ENCODE measurements around the gene RNF167.
A peak's percentile ranks its signal among the peaks of the same experiment; 100 is the strongest.

Gene RNF167

GRCh38 chr17:4958102-4958501 lies 18.0 kb downstream of the RNF167 start:
- DNase-seq: no peak

DNA sequence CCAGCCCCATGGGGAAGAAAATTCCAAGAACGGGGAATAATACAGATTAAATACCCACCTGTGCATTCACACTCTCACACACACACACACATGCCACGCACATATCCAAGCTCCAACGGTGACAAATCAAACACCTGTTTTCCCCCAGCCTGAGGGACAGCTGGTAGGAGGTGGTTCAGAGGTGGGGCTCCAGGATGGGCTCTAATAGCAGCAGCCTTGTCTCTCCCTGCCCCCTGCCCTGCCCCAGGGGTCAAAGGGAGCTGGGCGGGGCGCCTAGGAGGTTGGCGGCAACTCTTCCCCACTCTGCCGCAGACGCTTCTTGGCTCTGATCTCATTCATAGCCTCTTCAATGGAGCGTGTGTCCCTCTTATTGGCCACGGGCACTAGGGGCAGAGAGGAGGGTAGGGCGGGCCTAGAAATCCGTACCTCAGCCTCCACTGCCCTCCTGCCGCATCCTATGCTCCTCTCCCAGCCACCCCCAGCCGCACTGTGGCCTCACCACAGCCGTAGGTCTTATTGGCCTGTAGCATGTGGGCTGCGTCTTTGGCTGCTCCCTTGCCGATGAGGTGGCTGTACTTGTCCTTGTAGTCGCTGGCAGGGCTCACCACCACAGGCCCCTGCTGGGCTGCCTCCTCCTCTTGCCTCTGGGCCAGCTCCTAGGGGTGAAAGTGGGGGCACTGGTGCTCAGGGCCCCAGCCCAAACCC lies 19.3 kb downstream of the RNF167 start:
- DNase-seq: no peak

GRCh38 chr17:4960279-4960922 lies 20.3 kb downstream of the RNF167 start:
- DNase-seq: no peak

GRCh38 chr17:4965311-4965986 lies 25.4 kb downstream of the RNF167 start:
- DNase-seq: no peak

DNA sequence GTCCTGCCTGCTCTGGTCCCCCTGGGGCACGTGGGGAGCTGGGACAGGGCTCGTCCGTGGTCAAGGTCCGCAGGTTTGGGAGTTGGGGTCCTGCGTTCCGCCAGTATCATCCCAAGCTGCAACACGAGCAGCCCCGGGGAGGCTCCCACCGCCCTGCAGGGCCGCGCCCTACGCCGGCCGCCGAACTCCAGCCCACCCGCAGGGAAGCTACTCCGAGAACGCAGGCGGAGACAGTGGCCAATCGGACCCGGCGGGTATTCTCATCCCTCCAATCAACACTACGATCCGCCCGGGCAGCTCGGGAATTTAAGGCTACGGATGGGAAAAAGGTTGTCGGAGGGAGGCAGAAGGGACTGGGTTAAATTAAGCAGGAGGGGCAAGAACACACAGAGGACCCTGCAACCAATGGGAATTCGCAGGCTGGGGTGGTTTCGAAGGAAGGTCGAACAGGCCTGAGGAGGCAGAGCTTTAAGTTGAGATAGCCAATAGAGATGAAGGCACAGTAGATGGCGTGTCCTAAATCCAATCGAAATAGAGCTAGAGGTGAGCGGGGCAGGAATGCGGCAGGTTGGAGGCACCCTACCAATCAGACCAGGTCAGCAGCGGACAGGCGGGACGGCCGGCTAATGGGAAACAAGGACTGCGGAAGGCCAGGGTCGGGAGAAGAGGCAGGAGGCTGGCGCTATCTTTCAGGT lies 26.9 kb downstream of the RNF167 start:
- DNase-seq: peak; percentile 100

DNA sequence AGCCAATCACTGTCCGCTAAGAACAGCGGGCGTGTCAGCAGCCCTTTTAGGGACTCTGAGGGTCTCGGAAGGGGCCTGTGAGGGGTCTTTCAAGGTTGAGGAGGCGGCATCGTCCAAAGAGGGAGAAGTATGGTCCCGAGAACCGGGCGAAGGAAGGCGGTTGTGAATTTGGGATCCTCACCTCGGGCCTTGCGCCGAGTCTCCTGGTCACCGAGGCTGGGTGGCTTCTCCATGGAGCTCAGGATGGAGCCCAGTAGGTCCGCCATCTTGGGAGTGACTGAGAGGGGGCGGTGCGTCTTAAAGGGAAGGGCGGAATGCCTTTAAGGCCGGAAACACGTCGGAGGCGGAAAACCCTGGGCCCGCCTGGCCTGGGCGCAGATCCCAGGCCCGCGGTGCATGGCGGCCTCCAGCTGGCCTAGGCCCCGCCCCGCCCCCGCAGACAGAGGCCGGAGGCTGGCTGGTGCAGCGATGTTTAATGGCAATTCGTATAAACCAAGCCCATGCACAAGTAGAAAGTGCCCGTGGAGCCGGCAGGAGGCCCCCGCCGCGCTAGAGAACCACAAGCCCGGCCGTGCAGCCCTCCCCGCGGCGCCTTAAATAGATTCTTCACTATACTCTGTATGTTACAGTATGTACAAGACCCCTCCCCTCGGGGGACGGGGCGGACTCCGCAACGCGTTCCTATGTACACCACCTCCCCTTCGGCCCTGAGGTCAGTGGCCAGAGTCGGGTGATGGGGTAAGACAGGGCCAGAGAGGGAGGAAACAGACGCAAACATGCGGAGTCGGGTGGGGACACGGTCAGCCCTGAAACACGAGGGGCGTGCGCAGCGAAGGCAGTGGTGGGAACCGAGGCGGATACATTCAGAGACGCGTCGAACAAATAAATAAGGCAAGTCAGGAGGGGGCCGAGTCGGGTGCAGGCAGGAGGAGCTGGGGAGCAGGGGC lies 27.7 kb downstream of the RNF167 start, which contains the start of gene SPAG7:
SPAG7 (minus strand) TSS at position 279 of the 947 bp plus-strand sequence; CDS start at position 266, 13 bp downstream.
- DNase-seq: peak; percentile 96

DNA sequence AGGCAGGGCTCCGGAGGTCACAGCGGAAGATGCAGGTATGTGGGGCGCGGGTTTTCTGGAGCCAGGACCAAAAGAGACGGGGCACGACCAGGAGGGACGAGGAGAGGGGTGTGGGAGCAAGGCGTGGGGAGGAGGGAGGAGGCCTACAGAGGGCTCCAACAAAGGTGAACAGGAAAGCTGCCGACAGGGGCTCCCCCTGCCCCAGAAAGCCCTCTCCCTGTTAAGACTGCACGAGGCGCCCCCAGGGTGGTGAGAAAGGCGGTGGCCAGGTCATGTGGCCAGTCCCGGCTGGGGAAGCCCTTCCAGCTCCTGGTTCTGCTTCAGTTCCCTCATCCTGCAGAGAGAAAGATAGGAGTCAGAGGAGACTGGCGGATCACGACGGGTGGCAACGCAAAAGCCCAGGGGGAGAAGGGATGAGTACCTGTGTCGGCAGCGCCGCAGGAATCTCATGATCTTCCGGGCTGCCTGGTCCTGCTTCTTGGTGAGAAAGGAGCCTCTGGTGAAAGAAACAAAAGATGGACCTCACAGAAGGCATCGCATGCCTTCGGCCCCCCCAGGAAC lies 28.5 kb downstream of the RNF167 start:
- no peak for DNase-seq

GRCh38 chr17:4969047-4969550 lies 29.0 kb downstream of the RNF167 start:
- DNase-seq: peak; percentile 98

DNA sequence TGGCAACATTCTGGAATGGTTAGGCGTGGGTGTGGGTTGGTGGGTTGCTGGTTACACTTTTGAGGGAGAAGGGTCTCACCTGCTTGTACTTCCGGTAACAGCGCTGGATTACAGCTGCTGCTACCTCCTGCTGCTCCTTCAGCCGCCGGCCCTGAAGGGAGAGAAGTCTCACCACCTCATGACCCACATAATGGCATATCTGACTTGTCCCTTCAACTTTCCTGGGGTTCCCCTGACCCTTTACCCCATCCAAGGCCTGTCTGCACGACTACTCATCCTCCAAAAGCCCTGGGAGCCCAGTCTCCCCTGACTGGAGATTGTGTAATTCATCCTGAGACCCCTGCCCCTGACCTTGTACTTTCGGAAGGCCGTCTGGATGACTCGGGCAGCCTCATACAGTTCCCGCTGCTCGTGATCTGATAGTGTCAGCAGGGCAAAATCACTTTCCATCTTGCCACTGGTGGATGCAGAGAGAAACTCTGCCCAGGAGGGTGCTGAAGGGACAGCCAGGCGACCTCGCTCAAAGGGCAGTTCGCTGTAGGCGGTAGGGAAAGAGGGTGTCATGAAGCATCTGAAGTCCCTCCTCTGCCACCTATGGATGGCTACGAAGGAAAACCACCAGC lies 29.6 kb downstream of the RNF167 start:
- no peak for DNase-seq

- DNase-seq: no peak
Measured at GRCh38 chr17:4970273-4970672, 30.2 kb downstream of the RNF167 start.

- DNase-seq: no peak
Measured at GRCh38 chr17:4971826-4972225, 31.8 kb downstream of the RNF167 start.

DNA sequence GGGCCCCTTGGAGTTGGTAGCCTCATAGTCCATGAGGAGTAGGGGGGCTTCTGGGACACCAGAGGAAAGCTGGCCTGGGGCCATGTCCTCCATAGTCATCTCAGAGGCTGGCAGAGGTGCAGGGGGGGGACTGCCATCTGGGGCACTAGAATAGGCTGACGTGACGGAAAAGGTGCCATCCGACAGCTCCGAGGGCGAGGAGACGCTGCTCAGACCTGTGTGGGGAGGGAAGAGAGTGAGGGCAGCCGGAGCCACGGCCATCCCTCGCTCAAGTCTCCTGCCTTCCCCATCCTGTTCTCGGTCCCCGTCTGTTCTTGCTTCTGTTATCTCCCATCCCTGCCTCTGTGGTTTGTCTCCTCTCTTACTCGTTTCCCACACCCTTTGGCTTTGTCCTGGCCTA lies 32.3 kb downstream of the RNF167 start:
- no peak for DNase-seq

- DNase-seq: no peak
Measured at GRCh38 chr17:4972752-4973151, 32.7 kb downstream of the RNF167 start.

- DNase-seq: no peak
Measured at GRCh38 chr17:4973256-4974114, 33.4 kb downstream of the RNF167 start.

DNA sequence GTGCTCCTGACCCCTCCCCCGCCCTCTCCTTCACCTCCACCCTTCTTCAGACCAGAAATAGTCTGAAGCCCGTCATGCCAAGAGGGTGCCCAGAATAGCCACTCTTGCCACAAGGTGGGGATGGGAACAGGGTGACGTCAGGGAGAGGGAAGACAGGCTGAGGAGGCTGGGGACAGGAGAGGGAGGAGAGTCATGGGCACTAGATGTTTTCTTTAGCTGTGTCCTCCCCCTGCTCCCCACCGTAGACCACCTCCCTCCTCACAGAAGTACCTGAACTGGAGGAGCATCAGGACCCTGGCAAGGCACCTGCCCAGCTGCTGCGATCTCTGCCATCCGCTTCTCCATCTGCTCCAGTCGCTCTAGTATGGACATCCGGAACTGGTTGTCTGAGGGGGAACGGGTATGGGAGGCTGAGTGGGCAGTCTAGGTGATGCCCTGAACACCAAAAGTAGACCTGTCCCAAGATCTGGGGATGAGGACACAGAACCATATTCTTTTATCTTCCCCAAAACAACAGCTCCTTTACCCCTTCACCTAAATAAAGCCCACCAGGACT lies 34.1 kb downstream of the RNF167 start:
- no peak for DNase-seq

- no peak for DNase-seq
Measured at GRCh38 chr17:4978726-4979125, 38.7 kb downstream of the RNF167 start.

- DNase-seq: peak; percentile 59
Measured at GRCh38 chr17:4980644-4981216, 40.7 kb downstream of the RNF167 start.

GRCh38 chr17:4982305-4982704 lies 42.2 kb downstream of the RNF167 start:
- DNase-seq: no peak

DNA sequence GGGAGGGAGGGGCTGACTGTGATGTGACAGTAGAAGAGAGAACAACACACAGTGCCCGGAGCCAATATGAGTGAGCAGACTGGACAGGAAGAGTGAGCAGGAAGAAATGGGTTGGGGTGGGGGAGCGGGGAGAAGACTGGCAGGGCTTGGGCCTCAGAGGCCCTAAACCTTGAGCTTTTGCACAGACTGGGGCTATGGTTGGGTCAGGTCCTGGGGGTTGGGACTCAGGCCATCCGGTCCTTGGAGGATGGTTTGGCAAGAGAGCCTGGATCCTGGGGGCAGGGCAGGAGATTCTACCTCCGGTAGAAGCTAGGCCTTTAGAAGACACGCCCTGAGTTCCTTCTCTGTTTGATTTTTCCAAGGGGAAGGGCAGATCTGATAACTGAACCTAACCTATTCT lies 46.3 kb downstream of the RNF167 start:
- no peak for DNase-seq

All from fibroblast of upper back skin (primary cell).